ENCODE data around the gene APBB2.

DNA sequence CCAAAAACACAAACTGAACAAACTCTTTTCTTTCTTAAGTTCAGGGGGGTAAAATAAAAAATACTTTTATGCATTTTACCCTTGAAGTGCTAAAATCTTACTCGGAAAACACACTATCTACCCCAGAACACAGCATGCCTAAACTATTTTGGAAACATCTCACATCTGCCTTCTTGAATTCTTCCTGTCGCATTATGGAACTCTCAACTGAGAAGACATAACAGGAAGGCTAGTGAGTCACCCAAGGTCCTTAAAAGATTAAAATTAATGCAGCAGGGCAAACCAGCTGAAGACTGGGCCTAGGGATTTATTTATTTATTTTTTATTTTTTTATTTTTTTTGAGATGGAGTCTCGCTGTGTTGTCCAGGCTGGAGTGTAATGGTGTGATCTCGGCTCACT lies 208.2 kb downstream of the APBB2 start:
- TF ChIP-seq POLR2AphosphoS5 (IDR thresholded peaks at IDR 0.05; ENCODE audit: borderline replicate concordance, low read depth, low read length), result no peak
- TF ChIP-seq EZH2 (IDR thresholded peaks at IDR 0.05), result no peak
